Measurements from ENCODE around the gene PLEKHA1. TPM values are rescaled to one million over a fixed set of nuclear protein-coding genes. Genes with fewer than 3 reads are reported as not detected.

Gene PLEKHA1
- polyA plus RNA-seq, 3 donors, result 5.5 to 14.9 (median 12.3) TPM

- Histone ChIP-seq H3K27ac (ENCODE audit: low read depth in 1 of 2, low read length in 2 of 2) (no peak overlapping the region), H3K9me3 (replicated peaks in 1 of 2; ENCODE audit: control insufficient read depth in 1 of 2, insufficient read depth in 1 of 2, low read length in 2 of 2) (no peaks in the 10 kb centered on the region), H2AFZ (ENCODE audit: insufficient read depth, low read depth, low read length, poor library complexity, severe bottlenecking) (no peak overlapping the region), H3K4me3 (replicated peaks in 1 of 3; ENCODE audit: low read depth in 2 of 3, low read length in 3 of 3) (no peak overlapping the region), H3K9ac (ENCODE audit: insufficient read depth, low read length, poor library complexity, severe bottlenecking) (no peak overlapping the region), H3K4me2 (replicated peaks; ENCODE audit: extremely low read depth, low read length, poor library complexity, severe bottlenecking) (no peak overlapping the region), H3K79me2 (ENCODE audit: insufficient read depth, low read length) (no peaks in the 10 kb centered on the region), H3K4me1 (ENCODE audit: control insufficient read depth in 1 of 2, insufficient read depth in 2 of 2, low read length in 2 of 2) (no peaks in the 10 kb centered on the region), H3K27me3 (ENCODE audit: control insufficient read depth in 2 of 2, insufficient read depth in 2 of 2, low read length in 2 of 2) (no peaks in the 10 kb centered on the region), H4K20me1 (ENCODE audit: insufficient read depth, low read length) (no peaks in the 10 kb centered on the region), H3K36me3 (replicated peaks in 1 of 2; ENCODE audit: control insufficient read depth in 1 of 2, insufficient read depth in 2 of 2, low read length in 2 of 2) (no peaks in the 10 kb centered on the region)
- intact Hi-C loops (cut with micrococcal nuclease), result no loop called here
- no peak overlapping the region for H3K4me3 Mint-ChIP-seq
- H3K27ac Mint-ChIP-seq, result no peak overlapping the region
- no peak for DNase-seq
- H3K27me3 Mint-ChIP-seq (ENCODE audit: low read depth in 3 of 3), result peaks cover 2 to 6% (median 4%) of the 10 kb centered on the region in 3 donors
- TF ChIP-seq CTCF (IDR thresholded peaks at IDR 0.05), result no peak
- H3K4me1 Mint-ChIP-seq, result no peaks in the 10 kb centered on the region
- 76% methylated on average over 3 of the region's 3 CpGs for WGBS (ENCODE audit: insufficient coverage)
- peaks cover 0 to 5% (median 0%) of the 10 kb centered on the region in 7 donors for H3K9me3 Mint-ChIP-seq
- no peaks in the 10 kb centered on the region for H3K36me3 Mint-ChIP-seq
Measured at GRCh38 chr10:122349758-122350369, 24.6 kb upstream of the PLEKHA1 start.

GRCh38 chr10:122350893-122351292, 23.6 kb upstream of the PLEKHA1 start:
- Histone ChIP-seq H3K4me1 (ENCODE audit: control insufficient read depth in 1 of 2, insufficient read depth in 2 of 2, low read length in 2 of 2) (no peaks in the 10 kb centered on the region), H2AFZ (ENCODE audit: insufficient read depth, low read depth, low read length, poor library complexity, severe bottlenecking) (no peak overlapping the region), H3K4me3 (replicated peaks in 1 of 3; ENCODE audit: low read depth in 2 of 3, low read length in 3 of 3) (no peak overlapping the region), H3K79me2 (ENCODE audit: insufficient read depth, low read length) (no peaks in the 10 kb centered on the region), H3K9ac (ENCODE audit: insufficient read depth, low read length, poor library complexity, severe bottlenecking) (no peak overlapping the region), H3K9me3 (replicated peaks in 1 of 2; ENCODE audit: control insufficient read depth in 1 of 2, insufficient read depth in 1 of 2, low read length in 2 of 2) (no peaks in the 10 kb centered on the region), H3K27ac (ENCODE audit: low read depth in 1 of 2, low read length in 2 of 2) (no peak overlapping the region), H3K27me3 (ENCODE audit: control insufficient read depth in 2 of 2, insufficient read depth in 2 of 2, low read length in 2 of 2) (no peaks in the 10 kb centered on the region), H3K4me2 (replicated peaks; ENCODE audit: extremely low read depth, low read length, poor library complexity, severe bottlenecking) (no peak overlapping the region), H4K20me1 (ENCODE audit: insufficient read depth, low read length) (no peaks in the 10 kb centered on the region), H3K36me3 (replicated peaks in 1 of 2; ENCODE audit: control insufficient read depth in 1 of 2, insufficient read depth in 2 of 2, low read length in 2 of 2) (no peaks in the 10 kb centered on the region)
- Mint-ChIP-seq H3K4me3 (no peak overlapping the region), H3K27ac (no peak overlapping the region), H3K4me1 (no peaks in the 10 kb centered on the region), H3K9me3 (peaks cover 0 to 5% (median 0%) of the 10 kb centered on the region in 7 donors), H3K36me3 (no peaks in the 10 kb centered on the region), H3K27me3 (ENCODE audit: low read depth in 3 of 3) (peaks cover 2 to 6% (median 5%) of the 10 kb centered on the region in 3 donors)
- WGBS (ENCODE audit: insufficient coverage), result 88% methylated on average over 12 of the region's 12 CpGs
- DNase-seq, result no peak
- no peak for TF ChIP-seq CTCF (IDR thresholded peaks at IDR 0.05)
- intact Hi-C loops (cut with micrococcal nuclease), result no loop called here
